Suprapubic skin (tissue), 4 donors: ENCODE data around the gene GABRB3. TPM values are rescaled to one million over a fixed set of nuclear protein-coding genes. Genes with fewer than 3 reads are reported as not detected.

Experiments
- DNase-seq, 2 donors: peaks; one replicate each; pipeline ENCODE4 v3.0.0-alpha.2; 2019; ENCODE audit warnings: low spot score in 2 of 2
- H3K27ac ChIP-seq: fragments of 200-600 bp; sonication (generic); one replicate; pipeline ENCODE4 v1.5.1; 2019
- H3K27me3 ChIP-seq: fragments of 200-600 bp; sonication (generic); one replicate; pipeline ENCODE4 v1.5.1; 2019
- H3K36me3 ChIP-seq: fragments of 200-600 bp; sonication (generic); one replicate; pipeline ENCODE4 v1.5.1; 2019
- H3K4me1 ChIP-seq: fragments of 200-600 bp; sonication (generic); one replicate; pipeline ENCODE4 v1.5.1; 2019
- H3K4me3 ChIP-seq: fragments of 200-600 bp; sonication (generic); one replicate; pipeline ENCODE4 v1.5.1; 2019; ENCODE audit warnings: mild to moderate bottlenecking
- H3K9me3 ChIP-seq: fragments of 200-600 bp; sonication (generic); one replicate; pipeline ENCODE4 v1.5.1; 2019
- CTCF ChIP-seq, 2 donors: fragments of 200-600 bp in 1 of 2; fragments of 450-650 bp in 1 of 2; sonication (generic) in 1 of 2; IDR thresholded peaks; one replicate each; pipeline ENCODE4 v1.5.1; 2016 to 2019; ENCODE audit warnings: antibody characterized with exemption in 2 of 2, mild to moderate bottlenecking in 1 of 2, moderate library complexity in 1 of 2
- EP300 ChIP-seq: sonication (generic); formaldehyde crosslinking; IDR thresholded peaks from one replicate; pipeline ENCODE4 v1.6.1; 2017; ENCODE audit warnings: antibody characterized with exemption
- POLR2A ChIP-seq, 2 donors: fragments of 450-650 bp; IDR thresholded peaks; one replicate each; pipeline ENCODE4 v1.6.1; 2017; ENCODE audit warnings: antibody characterized with exemption in 2 of 2, mild to moderate bottlenecking in 2 of 2, moderate library complexity in 2 of 2
- POLR2AphosphoS5 ChIP-seq, 3 donors: sonication (generic); formaldehyde crosslinking; IDR thresholded peaks; one replicate each; pipeline ENCODE4 v1.6.1; 2017; ENCODE audit warnings: antibody characterized with exemption in 3 of 3
- WGBS: methylation state at CpG from one replicate; pipeline ENCODE4 v1.1.5; 2018; 5-methylcytosine and 5-hydroxymethylcytosine counted together
- total RNA-seq, 4 donors: library from RNA; depleted of rRNA; stranded (reverse); fragments of >200 nt; gene quantifications; one replicate each; pipeline ENCODE4 v1.1.0, GENCODE V29; 2016

Gene GABRB3
- total RNA-seq, 4 donors from 2014 or later: 0.48 to 4.8 (median 2.2) TPM

GRCh38 chr15:26564361-26564760 is 208.5 kb downstream of the GABRB3 start:
- no peak for TF ChIP-seq POLR2AphosphoS5 (IDR thresholded peaks at IDR 0.05)
- TF ChIP-seq CTCF (IDR thresholded peaks at IDR 0.05): no peak
- TF ChIP-seq EP300: no peak
- TF ChIP-seq POLR2A (IDR thresholded peaks at IDR 0.05): no peak
- Histone ChIP-seq H3K27ac (no peak overlapping the region), H3K27me3 (no peaks in the 10 kb centered on the region), H3K36me3 (no peaks in the 10 kb centered on the region), H3K4me1 (no peaks in the 10 kb centered on the region), H3K9me3 (no peaks in the 10 kb centered on the region), H3K4me3 (no peak overlapping the region)
- DNase-seq: no peak
- 57% methylated on average over 6 of the region's 6 CpGs for WGBS

GRCh38 chr15:26562336-26562735 is 210.5 kb downstream of the GABRB3 start:
- TF ChIP-seq CTCF (IDR thresholded peaks at IDR 0.05) (no peak), POLR2A (IDR thresholded peaks at IDR 0.05) (no peak), EP300 (no peak), POLR2AphosphoS5 (IDR thresholded peaks at IDR 0.05) (no peak)
- Histone ChIP-seq H3K36me3 (no peaks in the 10 kb centered on the region), H3K4me3 (no peak overlapping the region), H3K27me3 (no peaks in the 10 kb centered on the region), H3K9me3 (no peaks in the 10 kb centered on the region), H3K27ac (no peak overlapping the region), H3K4me1 (no peaks in the 10 kb centered on the region)
- WGBS: 83% methylated on average over 2 of the region's 2 CpGs
- no peak for DNase-seq

GRCh38 chr15:26561896-26562295 is 211.0 kb downstream of the GABRB3 start:
- TF ChIP-seq CTCF (IDR thresholded peaks at IDR 0.05): no peak
- no peak for TF ChIP-seq POLR2A (IDR thresholded peaks at IDR 0.05)
- TF ChIP-seq EP300: no peak
- TF ChIP-seq POLR2AphosphoS5 (IDR thresholded peaks at IDR 0.05): no peak
- no peak for DNase-seq
- no peaks in the 10 kb centered on the region for H3K27me3 ChIP-seq
- H3K9me3 ChIP-seq: no peaks in the 10 kb centered on the region
- H3K36me3 ChIP-seq: no peaks in the 10 kb centered on the region
- no peak overlapping the region for H3K27ac ChIP-seq
- H3K4me3 ChIP-seq: no peak overlapping the region
- 47% methylated on average over 7 of the region's 7 CpGs for WGBS
- H3K4me1 ChIP-seq: no peaks in the 10 kb centered on the region

- no peaks in the 10 kb centered on the region for H3K36me3 ChIP-seq
- no peaks in the 10 kb centered on the region for H3K27me3 ChIP-seq
- no peaks in the 10 kb centered on the region for H3K9me3 ChIP-seq
- no peaks in the 10 kb centered on the region for H3K4me1 ChIP-seq
- no peak overlapping the region for H3K27ac ChIP-seq
- 31% methylated on average over 5 of the region's 5 CpGs for WGBS
- H3K4me3 ChIP-seq: no peak overlapping the region
- TF ChIP-seq POLR2A (IDR thresholded peaks at IDR 0.05): no peak
- TF ChIP-seq EP300: no peak
- TF ChIP-seq CTCF (IDR thresholded peaks at IDR 0.05): no peak
- TF ChIP-seq POLR2AphosphoS5 (IDR thresholded peaks at IDR 0.05): no peak
- no peak for DNase-seq
Observed at GRCh38 chr15:26561130-26561529, 211.7 kb downstream of the GABRB3 start.

- 88% methylated on average over 3 of the region's 3 CpGs for WGBS
- Histone ChIP-seq H3K36me3 (no peaks in the 10 kb centered on the region), H3K27ac (no peak overlapping the region)
Observed at GRCh38 chr15:26555898-26556297, 217.0 kb downstream of the GABRB3 start.

More at GRCh38 chr15:26555898-26556297, 217.0 kb downstream of the GABRB3 start:
- H3K9me3 ChIP-seq: peaks cover 3% of the 10 kb centered on the region
- no peak for TF ChIP-seq POLR2AphosphoS5 (IDR thresholded peaks at IDR 0.05)
- no peak for TF ChIP-seq CTCF (IDR thresholded peaks at IDR 0.05)
- TF ChIP-seq POLR2A (IDR thresholded peaks at IDR 0.05): no peak
- no peak for TF ChIP-seq EP300
- no peaks in the 10 kb centered on the region for H3K27me3 ChIP-seq
- H3K4me1 ChIP-seq: no peaks in the 10 kb centered on the region
- no peak overlapping the region for H3K4me3 ChIP-seq
- DNase-seq: no peak
